BLaER1 treated with 17β-estradiol and CSF1 and Interleukin-3, amounts not matched to agents 10 nM and 100 nM (cell line): ENCODE results near the gene GPN2.

Experiments
- H3K27ac ChIP-seq, 11 experiments: shearing (Covaris generic); formaldehyde crosslinking; 2 replicates each; pipeline ENCODE4 v1.8.1; 2022
- H3K27me3 ChIP-seq, 11 experiments: shearing (Covaris generic); formaldehyde crosslinking; 2 replicates each; pipeline ENCODE4 v1.8.1; 2022
- H3K36me3 ChIP-seq, 11 experiments: shearing (Covaris generic); formaldehyde crosslinking; 2 replicates each; pipeline ENCODE4 v1.8.1; 2022
- H3K4me1 ChIP-seq, 10 experiments: shearing (Covaris generic); formaldehyde crosslinking; 2 replicates each; pipeline ENCODE4 v1.8.1; 2022
- H3K4me2 ChIP-seq, 11 experiments: shearing (Covaris generic); formaldehyde crosslinking; 2 replicates each; pipeline ENCODE4 v1.8.1; 2022
- H3K4me3 ChIP-seq, 10 experiments: shearing (Covaris generic); formaldehyde crosslinking; 2 replicates each; pipeline ENCODE4 v1.8.1; 2022
- H3K9ac ChIP-seq, 11 experiments: shearing (Covaris generic); formaldehyde crosslinking; 2 replicates each; pipeline ENCODE4 v1.8.1; 2022
- H3K9me3 ChIP-seq, 11 experiments: shearing (Covaris generic); formaldehyde crosslinking; replicated peaks in 1 of 11; 2 replicates each; pipeline ENCODE4 v1.8.1; 2022
- H4K20me1 ChIP-seq, 11 experiments: shearing (Covaris generic); formaldehyde crosslinking; 2 replicates each; pipeline ENCODE4 v1.8.1; 2022
- Cebpa-rat ChIP-seq, 11 experiments: shearing (Covaris generic); IDR thresholded peaks; 2 replicates each; pipeline ENCODE4 v1.8.1; 2022

GPN2 gene

GRCh38 chr1:26829184-26829911 is 60.7 kb downstream of the GPN2 start:
- Histone ChIP-seq H3K9me3 (no peaks in the 10 kb centered on the region), H3K4me3 (peak overlapping the region in 5 of 10 experiments; percentile 19 to 47 (median 33); a peak in 5 of 20 replicates), H3K27ac (peak overlapping the region in 8 of 11 experiments; percentile 0 to 54 (median 36); a peak in 8 of 22 replicates), H3K27me3 (no peaks in the 10 kb centered on the region), H3K36me3 (peaks cover 27 to 50% (median 39%) of the 10 kb centered on the region in 11 experiments; a peak in 21 of 22 replicates), H4K20me1 (peaks cover 32 to 69% (median 51%) of the 10 kb centered on the region in 11 experiments; a peak in 19 of 22 replicates), H3K4me1 (peaks cover 67 to 84% (median 77%) of the 10 kb centered on the region in 10 experiments), H3K9ac (peak overlapping the region in 8 of 11 experiments; percentile 10 to 60 (median 36); a peak in 13 of 22 replicates), H3K4me2 (peak overlapping the region; percentile 53 to 99 (median 91))
- no peak for TF ChIP-seq Cebpa-rat (IDR thresholded peaks at IDR 0.05)

GRCh38 chr1:26828411-26828991 is 61.6 kb downstream of the GPN2 start:
- no peak for TF ChIP-seq Cebpa-rat (IDR thresholded peaks at IDR 0.05)
- no peaks in the 10 kb centered on the region for H3K9me3 ChIP-seq
- H3K4me2 ChIP-seq: peak overlapping the region; percentile 53 to 99 (median 91)
- peak overlapping the region in 9 of 11 experiments; percentile 10 to 60 (median 30); a peak in 14 of 22 replicates for H3K9ac ChIP-seq
- H3K27ac ChIP-seq: peak overlapping the region in 8 of 11 experiments; percentile 0 to 54 (median 36); a peak in 9 of 22 replicates
- H3K4me3 ChIP-seq: peak overlapping the region in 6 of 10 experiments; percentile 19 to 47 (median 32); a peak in 12 of 20 replicates
- H3K27me3 ChIP-seq: no peaks in the 10 kb centered on the region
- H3K4me1 ChIP-seq: peaks cover 59 to 76% (median 69%) of the 10 kb centered on the region in 10 experiments
- H3K36me3 ChIP-seq: peaks cover 21 to 44% (median 33%) of the 10 kb centered on the region in 11 experiments; a peak in 19 of 22 replicates
- H4K20me1 ChIP-seq: peaks cover 32 to 62% (median 46%) of the 10 kb centered on the region in 11 experiments; a peak in 19 of 22 replicates

GRCh38 chr1:26827663-26828062 is 62.4 kb downstream of the GPN2 start:
- Histone ChIP-seq H3K9ac (peak overlapping the region; percentile 82 to 93 (median 88); a peak in 21 of 22 replicates), H3K4me2 (peak overlapping the region; percentile 91 to 99 (median 96)), H3K36me3 (peaks cover 19 to 36% (median 27%) of the 10 kb centered on the region in 11 experiments; a peak in 19 of 22 replicates), H3K4me3 (peak overlapping the region; percentile 72 to 88 (median 78)), H3K27ac (peak overlapping the region in 8 of 11 experiments; percentile 10 to 84 (median 51); a peak in 14 of 22 replicates), H3K9me3 (no peaks in the 10 kb centered on the region), H4K20me1 (peaks cover 32 to 54% (median 46%) of the 10 kb centered on the region in 11 experiments; a peak in 19 of 22 replicates), H3K27me3 (no peaks in the 10 kb centered on the region), H3K4me1 (peaks cover 51 to 68% (median 61%) of the 10 kb centered on the region in 10 experiments)
- TF ChIP-seq Cebpa-rat (IDR thresholded peaks at IDR 0.05): no peak

GRCh38 chr1:26827106-26827604 is 62.9 kb downstream of the GPN2 start:
- peak overlapping the region; percentile 82 to 93 (median 88) for H3K9ac ChIP-seq
- no peak for TF ChIP-seq Cebpa-rat (IDR thresholded peaks at IDR 0.05)
- H3K4me2 ChIP-seq: peak overlapping the region; percentile 91 to 99 (median 96)
- peaks cover 45 to 62% (median 56%) of the 10 kb centered on the region in 10 experiments for H3K4me1 ChIP-seq
- peak overlapping the region; percentile 72 to 88 (median 78) for H3K4me3 ChIP-seq
- peaks cover 14 to 31% (median 22%) of the 10 kb centered on the region in 11 experiments; a peak in 19 of 22 replicates for H3K36me3 ChIP-seq
- H4K20me1 ChIP-seq: peaks cover 32 to 49% (median 42%) of the 10 kb centered on the region in 11 experiments; a peak in 19 of 22 replicates
- H3K27me3 ChIP-seq: no peaks in the 10 kb centered on the region
- H3K27ac ChIP-seq: peak overlapping the region; percentile 68 to 84 (median 78)
- H3K9me3 ChIP-seq: no peaks in the 10 kb centered on the region

GRCh38 chr1:26826261-26827105 is 63.6 kb downstream of the GPN2 start, which contains the start of gene ZDHHC18:
ZDHHC18 (plus strand) TSS chr1:26826688; CDS start chr1:26826805, 117 bp downstream.
- peak within 1 kb of the TSS; percentile 91 to 99 (median 96) for H3K4me2 ChIP-seq
- H3K36me3 ChIP-seq: peaks cover 7 to 24% (median 16%) of the 10 kb centered on the region in 11 experiments; a peak in 16 of 22 replicates
- no peaks in the 10 kb centered on the region for H3K27me3 ChIP-seq
- peaks cover 27 to 42% (median 35%) of the 10 kb centered on the region in 11 experiments; a peak in 19 of 22 replicates for H4K20me1 ChIP-seq
- peak within 1 kb of the TSS; percentile 82 to 93 (median 88) for H3K9ac ChIP-seq
- peak within 1 kb of the TSS; percentile 72 to 88 (median 78) for H3K4me3 ChIP-seq
- H3K9me3 ChIP-seq: no peaks in the 10 kb centered on the region
- H3K27ac ChIP-seq: peak within 1 kb of the TSS; percentile 68 to 84 (median 78)
- peaks cover 39 to 56% (median 49%) of the 10 kb centered on the region in 10 experiments for H3K4me1 ChIP-seq
- no peak for TF ChIP-seq Cebpa-rat (IDR thresholded peaks at IDR 0.05)
